ENCODE data around the gene NAT9.

Gene NAT9

GRCh38 chr17:74805591-74805991 lies 29.4 kb upstream of the NAT9 start:
- no peak for DNase-seq (ENCODE audit: low spot score)

GRCh38 chr17:74804683-74805082 lies 28.5 kb upstream of the NAT9 start:
- DNase-seq (ENCODE audit: low spot score), result no peak

GRCh38 chr17:74803971-74804370 lies 27.8 kb upstream of the NAT9 start:
- no peak for DNase-seq (ENCODE audit: low spot score)

GRCh38 chr17:74803388-74803930 lies 27.3 kb upstream of the NAT9 start:
- DNase-seq (ENCODE audit: low spot score), result no peak

- DNase-seq (ENCODE audit: low spot score), result no peak
These were observed 25.8 kb upstream of the NAT9 start for GRCh38 chr17:74801896-74802295.

- DNase-seq (ENCODE audit: low spot score), result no peak
These were observed 24.4 kb upstream of the NAT9 start for GRCh38 chr17:74800531-74800930.

- DNase-seq (ENCODE audit: low spot score), result no peak
These were observed 23.0 kb upstream of the NAT9 start for GRCh38 chr17:74799097-74799496.

GRCh38 chr17:74798239-74798707 lies 22.1 kb upstream of the NAT9 start:
- DNase-seq (ENCODE audit: low spot score), result no peak

GRCh38 chr17:74797824-74798223 lies 21.7 kb upstream of the NAT9 start:
- no peak for DNase-seq (ENCODE audit: low spot score)

- no peak for DNase-seq (ENCODE audit: low spot score)
These were observed 20.7 kb upstream of the NAT9 start for GRCh38 chr17:74796866-74797265.

GRCh38 chr17:74796211-74796610 lies 20.1 kb upstream of the NAT9 start:
- DNase-seq (ENCODE audit: low spot score), result no peak

GRCh38 chr17:74795327-74796020 lies 19.3 kb upstream of the NAT9 start:
- no peak for DNase-seq (ENCODE audit: low spot score)

GRCh38 chr17:74792586-74793105 lies 16.5 kb upstream of the NAT9 start:
- DNase-seq (ENCODE audit: low spot score), result no peak

GRCh38 chr17:74790161-74791058 lies 14.3 kb upstream of the NAT9 start:
- DNase-seq (ENCODE audit: low spot score), result no peak

GRCh38 chr17:74786431-74787055 lies 10.4 kb upstream of the NAT9 start:
- DNase-seq (ENCODE audit: low spot score), result no peak

- no peak for DNase-seq (ENCODE audit: low spot score)
These were observed 9.8 kb upstream of the NAT9 start for GRCh38 chr17:74785981-74786360.

GRCh38 chr17:74785096-74785980 lies 9.2 kb upstream of the NAT9 start:
- no peak for DNase-seq (ENCODE audit: low spot score)

GRCh38 chr17:74784125-74784810 lies 8.1 kb upstream of the NAT9 start:
- DNase-seq (ENCODE audit: low spot score), result no peak

GRCh38 chr17:74782571-74782970 lies 6.4 kb upstream of the NAT9 start:
- no peak for DNase-seq (ENCODE audit: low spot score)

- DNase-seq (ENCODE audit: low spot score), result peak; percentile 44
These were observed 4.5 kb upstream of the NAT9 start for GRCh38 chr17:74780443-74781238.
